GM21723 (cell line): ENCODE measurements around the gene GLDN.
"Not testable (repeated sequence)": the region's sequence is repeated elsewhere in the genome, so short reads cannot be mapped to it uniquely, and the experiment has no call there.

Source experiments
- ATAC-seq: cut with Tn5 transposase; IDR thresholded peaks from one replicate; pipeline ENCODE4 v1.9.1; 2021; ENCODE audit warnings: mild to moderate bottlenecking, moderate library complexity; ENCODE audit not compliant: unreplicated experiment

Gene GLDN

GRCh38 chr15:51443282-51443914 is 101.9 kb downstream of the GLDN start:
- no peak for ATAC-seq

- ATAC-seq = no peak
Observed at GRCh38 chr15:51444112-51444511, 102.7 kb downstream of the GLDN start.

DNA sequence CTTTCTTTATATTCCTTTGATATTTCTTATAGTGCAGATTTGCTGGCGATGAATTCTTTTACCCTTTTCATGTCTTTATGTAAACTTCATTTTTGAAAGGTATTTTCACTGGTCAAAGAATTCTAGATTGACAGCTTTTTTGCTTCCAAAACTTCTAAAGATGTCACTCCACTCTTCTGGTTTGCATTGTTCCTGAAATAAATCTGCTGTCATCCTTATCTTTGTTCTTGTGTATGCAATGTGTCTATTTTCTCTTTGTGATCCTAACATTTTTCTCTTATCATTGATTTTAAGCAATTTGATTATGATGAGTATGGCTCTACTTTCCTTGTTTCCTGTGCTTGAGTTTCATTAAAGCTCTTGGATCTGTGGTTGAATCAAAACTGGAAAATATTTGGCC is 103.4 kb downstream of the GLDN start:
- ATAC-seq = no peak

DNA sequence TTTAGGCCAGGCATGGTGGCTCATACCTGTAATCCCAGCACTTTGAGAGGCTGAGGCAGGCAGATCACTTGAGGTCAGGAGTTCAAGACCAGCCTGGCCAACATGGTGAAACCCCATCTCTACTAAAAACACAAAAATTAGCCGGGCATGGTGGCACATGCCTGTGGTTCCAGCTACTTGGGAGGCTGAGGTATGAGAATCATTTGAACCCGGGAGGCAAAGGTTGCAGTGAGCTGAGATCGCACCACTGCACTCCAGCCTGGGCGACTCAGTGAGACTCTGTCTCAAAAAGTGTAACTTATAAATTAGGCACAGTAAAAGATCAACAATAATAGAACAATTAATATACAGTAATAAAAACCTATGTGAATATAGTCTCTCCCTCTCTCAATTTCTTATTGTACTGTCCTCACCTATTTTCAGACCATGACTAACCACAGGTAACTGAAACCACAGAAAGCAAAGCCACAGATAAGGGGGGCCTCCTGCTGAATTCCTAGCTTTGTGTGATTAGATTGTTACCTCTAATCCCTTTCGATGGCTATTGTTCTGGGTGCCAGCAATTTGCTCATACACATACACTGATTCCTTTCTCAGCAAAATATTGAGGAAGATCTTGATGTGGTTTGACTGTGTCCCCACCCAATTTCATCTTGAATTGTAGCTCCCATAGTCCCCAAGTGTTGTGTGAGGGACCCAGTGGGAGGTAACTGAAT is 104.7 kb downstream of the GLDN start:
- ATAC-seq = not testable (repeated sequence)

DNA sequence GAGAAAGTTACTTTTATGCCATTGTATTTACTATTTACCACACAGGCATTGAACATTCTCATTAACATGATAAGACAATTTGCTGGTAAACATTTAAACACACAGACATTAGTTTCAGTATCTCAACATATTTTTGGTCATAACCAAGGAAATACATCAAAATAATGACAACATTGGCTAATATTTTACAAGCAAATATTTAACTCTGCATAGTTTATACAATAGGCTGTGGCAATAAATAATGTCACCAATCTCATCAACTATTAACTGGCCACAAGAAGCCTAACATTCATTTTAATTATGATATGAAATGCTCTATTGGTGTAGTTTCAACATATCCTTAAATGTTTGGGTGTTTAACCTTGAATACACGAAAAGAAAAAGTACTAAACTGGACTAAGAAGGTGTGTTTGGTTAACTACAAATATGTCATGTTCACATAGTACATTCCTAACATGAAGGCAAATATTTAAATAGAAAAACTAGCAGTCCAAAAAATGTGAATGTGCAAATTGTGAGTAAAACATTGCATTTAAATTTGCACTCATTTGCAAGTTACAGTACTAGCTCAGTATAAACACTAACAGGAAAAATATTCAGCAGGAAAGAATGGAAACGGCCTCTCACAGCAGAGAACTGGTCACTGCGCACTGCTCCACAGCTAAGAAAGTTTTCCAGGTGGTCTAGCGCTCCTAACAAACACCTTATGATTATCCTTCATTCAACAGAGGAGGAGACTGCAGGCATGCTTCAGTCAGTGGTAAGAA is 106.6 kb downstream of the GLDN start:
- ATAC-seq = no peak

- no peak for ATAC-seq
Observed at GRCh38 chr15:51448622-51449399, 107.4 kb downstream of the GLDN start.

- no peak for ATAC-seq
Observed at GRCh38 chr15:51450001-51450400, 108.5 kb downstream of the GLDN start.
